ENCODE measurements around the gene LCE2B.
"Not testable (repeated sequence)": the region's sequence is repeated elsewhere in the genome, so short reads cannot be mapped to it uniquely, and the experiment has no call there.

Gene LCE2B

GRCh38 chr1:152656459-152656858 is 29.5 kb upstream of the LCE2B start:
- no peak for TF ChIP-seq CTCF (IDR thresholded peaks at IDR 0.05; ENCODE audit: insufficient read depth, low read length, poor library complexity, severe bottlenecking)
- Histone ChIP-seq H3K27me3 (replicated peaks; ENCODE audit: control insufficient read depth, insufficient read depth, low read length) (no peaks in the 10 kb centered on the region), H3K36me3 (ENCODE audit: control insufficient read depth, insufficient read depth, low read length) (no peaks in the 10 kb centered on the region), H3K4me3 (replicated peaks; ENCODE audit: low read depth, low read length) (no peak overlapping the region)
- DNase-seq (ENCODE audit: extremely low read depth, insufficient read length), result no peak

GRCh38 chr1:152657677-152658076 is 28.2 kb upstream of the LCE2B start:
- Histone ChIP-seq H3K36me3 (ENCODE audit: control insufficient read depth, insufficient read depth, low read length) (no peaks in the 10 kb centered on the region), H3K4me3 (replicated peaks; ENCODE audit: low read depth, low read length) (no peak overlapping the region), H3K27me3 (replicated peaks; ENCODE audit: control insufficient read depth, insufficient read depth, low read length) (no peaks in the 10 kb centered on the region; the same call in 1 of the 2 replicates)
- no peak for DNase-seq (ENCODE audit: extremely low read depth, insufficient read length)
- TF ChIP-seq CTCF (IDR thresholded peaks at IDR 0.05; ENCODE audit: insufficient read depth, low read length, poor library complexity, severe bottlenecking), result no peak

- no peak for TF ChIP-seq CTCF (IDR thresholded peaks at IDR 0.05; ENCODE audit: insufficient read depth, low read length, poor library complexity, severe bottlenecking)
- Histone ChIP-seq H3K4me3 (replicated peaks; ENCODE audit: low read depth, low read length) (no peak overlapping the region), H3K27me3 (replicated peaks; ENCODE audit: control insufficient read depth, insufficient read depth, low read length) (peaks cover 2% of the 10 kb centered on the region)
Measured at GRCh38 chr1:152658649-152659048, 27.3 kb upstream of the LCE2B start.

GRCh38 chr1:152663098-152663497 is 22.8 kb upstream of the LCE2B start, which contains the start of gene LCE2D:
TSS of gene LCE2D (plus strand) at chr1:152663380. CDS start at chr1:152664106, 726 bp downstream.
- no peak for TF ChIP-seq CTCF (IDR thresholded peaks at IDR 0.05; ENCODE audit: insufficient read depth, low read length, poor library complexity, severe bottlenecking)
- no peak for DNase-seq (ENCODE audit: extremely low read depth, insufficient read length)
- Histone ChIP-seq H3K36me3 (ENCODE audit: control insufficient read depth, insufficient read depth, low read length) (no peaks in the 10 kb centered on the region), H3K27me3 (replicated peaks; ENCODE audit: control insufficient read depth, insufficient read depth, low read length) (peaks cover 2% of the 10 kb centered on the region), H3K4me3 (replicated peaks; ENCODE audit: low read depth, low read length) (no peak within 1 kb of the TSS)

More at GRCh38 chr1:152658649-152659048, 27.3 kb upstream of the LCE2B start:
- no peak for DNase-seq (ENCODE audit: extremely low read depth, insufficient read length)
- no peaks in the 10 kb centered on the region for H3K36me3 ChIP-seq (ENCODE audit: control insufficient read depth, insufficient read depth, low read length)

GRCh38 chr1:152666171-152666570 is 19.8 kb upstream of the LCE2B start:
- not testable (repeated sequence) for H3K27me3 ChIP-seq (replicated peaks; ENCODE audit: control insufficient read depth, insufficient read depth, low read length); H3K4me3 ChIP-seq (replicated peaks; ENCODE audit: low read depth, low read length); H3K36me3 ChIP-seq (ENCODE audit: control insufficient read depth, insufficient read depth, low read length); DNase-seq (ENCODE audit: extremely low read depth, insufficient read length)

- TF ChIP-seq CTCF (IDR thresholded peaks at IDR 0.05; ENCODE audit: insufficient read depth, low read length, poor library complexity, severe bottlenecking), result no peak
- Histone ChIP-seq H3K36me3 (ENCODE audit: control insufficient read depth, insufficient read depth, low read length) (no peaks in the 10 kb centered on the region), H3K4me3 (replicated peaks; ENCODE audit: low read depth, low read length) (no peak overlapping the region), H3K27me3 (replicated peaks; ENCODE audit: control insufficient read depth, insufficient read depth, low read length) (peaks cover 2% of the 10 kb centered on the region)
- no peak for DNase-seq (ENCODE audit: extremely low read depth, insufficient read length)
Measured at GRCh38 chr1:152667648-152668047, 18.3 kb upstream of the LCE2B start.
